Activated CD4-positive, alpha-beta T cell treated with anti-CD3 and anti-CD28 coated beads for 24 hours (primary cell): ENCODE data around the gene AFF1.
"Not testable (repeated sequence)": the region's sequence is repeated elsewhere in the genome, so short reads cannot be mapped to it uniquely, and the experiment has no call there.

Source experiments
- DNase-seq, 2 donors: peaks; one replicate each; pipeline ENCODE4 v3.0.0-alpha.2; 2020; ENCODE audit warnings: low read depth in 2 of 2

Gene AFF1

GRCh38 chr4:87114245-87115062 lies 179.6 kb downstream of the AFF1 start:
- no peak for DNase-seq

- no peak for DNase-seq
Observed at GRCh38 chr4:87116231-87116630, 181.4 kb downstream of the AFF1 start.

GRCh38 chr4:87117051-87117731 lies 182.4 kb downstream of the AFF1 start:
- no peak for DNase-seq

GRCh38 chr4:87117732-87118075 lies 182.9 kb downstream of the AFF1 start:
- DNase-seq, result no peak

GRCh38 chr4:87118421-87118820 lies 183.6 kb downstream of the AFF1 start:
- no peak for DNase-seq

GRCh38 chr4:87118826-87119225 lies 184.0 kb downstream of the AFF1 start:
- no peak for DNase-seq

GRCh38 chr4:87120010-87120409 lies 185.2 kb downstream of the AFF1 start:
- no peak for DNase-seq

GRCh38 chr4:87120411-87121162 lies 185.8 kb downstream of the AFF1 start:
- no peak for DNase-seq

GRCh38 chr4:87121341-87122065 lies 186.7 kb downstream of the AFF1 start:
- DNase-seq, result no peak

GRCh38 chr4:87122252-87122651 lies 187.4 kb downstream of the AFF1 start:
- DNase-seq, result no peak

- no peak for DNase-seq
Observed at GRCh38 chr4:87126056-87126455, 191.2 kb downstream of the AFF1 start.

GRCh38 chr4:87128006-87128705 lies 193.3 kb downstream of the AFF1 start:
- no peak for DNase-seq

GRCh38 chr4:87129681-87130080 lies 194.9 kb downstream of the AFF1 start:
- DNase-seq, result no peak

GRCh38 chr4:87130985-87131703 lies 196.3 kb downstream of the AFF1 start:
- DNase-seq, result no peak

GRCh38 chr4:87132035-87132434 lies 197.2 kb downstream of the AFF1 start:
- DNase-seq, result no peak

- no peak for DNase-seq
Observed at GRCh38 chr4:87133183-87133582, 198.4 kb downstream of the AFF1 start.

GRCh38 chr4:87134122-87134521 lies 199.3 kb downstream of the AFF1 start:
- DNase-seq, result no peak

GRCh38 chr4:87141428-87141827 lies 206.6 kb downstream of the AFF1 start:
- no peak for DNase-seq

- DNase-seq, result no peak
Observed at GRCh38 chr4:87144356-87144755, 209.5 kb downstream of the AFF1 start.

GRCh38 chr4:87145934-87146333 lies 211.1 kb downstream of the AFF1 start:
- not testable (repeated sequence) for DNase-seq

GRCh38 chr4:87147116-87147515 lies 212.3 kb downstream of the AFF1 start:
- DNase-seq, result no peak
